HG02938 (cell line): ENCODE results near the gene CHRM4.
A peak's percentile ranks its signal among the peaks of the same experiment; 100 is the strongest.

Experiments
- ATAC-seq: cut with Tn5 transposase; IDR thresholded peaks from one replicate; pipeline ENCODE4 v1.9.1; 2021; ENCODE audit warnings: mild to moderate bottlenecking, moderate library complexity; ENCODE audit not compliant: unreplicated experiment

The CHRM4 gene

GRCh38 chr11:46350695-46351094, 40.9 kb downstream of the CHRM4 start:
- no peak for ATAC-seq

- no peak for ATAC-seq
These were observed 42.8 kb downstream of the CHRM4 start for GRCh38 chr11:46348566-46349401.

GRCh38 chr11:46347637-46348311, 43.8 kb downstream of the CHRM4 start:
- ATAC-seq: no peak

DNA sequence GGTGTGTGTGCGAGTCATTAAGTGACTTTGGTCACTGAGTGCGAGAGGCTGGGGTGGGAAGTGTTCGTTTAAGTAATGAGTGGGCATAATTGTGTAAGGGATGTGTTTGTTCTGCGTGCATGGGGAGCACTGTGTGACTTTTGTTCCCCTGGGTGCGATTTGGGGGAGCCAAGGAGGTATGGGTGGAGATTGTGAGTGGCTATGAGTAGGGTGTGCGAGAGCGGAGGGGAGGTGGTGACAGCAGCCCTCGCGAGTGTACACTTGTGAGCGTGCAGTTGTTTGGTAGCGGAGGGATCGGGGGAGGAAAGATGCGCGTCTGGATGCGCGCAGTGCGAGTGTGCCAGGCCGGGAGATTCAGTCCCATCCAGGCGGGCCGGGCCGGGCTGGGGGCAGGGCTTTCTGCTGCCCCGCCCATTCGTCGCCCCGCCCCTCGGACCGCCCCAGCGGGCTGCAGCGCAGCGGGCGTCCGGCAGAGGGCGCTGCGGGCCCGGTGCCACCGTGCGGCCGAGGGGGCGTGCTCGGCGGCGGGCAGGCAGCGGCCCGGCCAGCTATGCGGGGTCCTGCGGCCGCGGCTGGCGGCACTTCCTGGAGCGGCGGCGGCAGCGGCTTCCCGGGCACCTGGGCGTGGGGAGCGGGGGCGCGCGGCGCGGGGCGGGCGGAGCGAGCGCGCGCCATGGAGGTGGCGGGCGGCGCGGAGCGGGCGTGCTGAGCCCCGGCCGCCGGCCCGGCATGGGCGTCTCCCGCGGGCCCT, 44.5 kb downstream of the CHRM4 start, which contains the start of gene DGKZ:
Gene DGKZ (plus strand): TSS at position 578 of the 751 bp plus-strand sequence. CDS start 197 bp downstream, outside the sequence.
- ATAC-seq: peak; percentile 55

GRCh38 chr11:46345881-46346484, 45.6 kb downstream of the CHRM4 start:
- no peak for ATAC-seq

GRCh38 chr11:46345131-46345597, 46.4 kb downstream of the CHRM4 start:
- no peak for ATAC-seq

- no peak for ATAC-seq
These were observed 48.1 kb downstream of the CHRM4 start for GRCh38 chr11:46343520-46343919.

DNA sequence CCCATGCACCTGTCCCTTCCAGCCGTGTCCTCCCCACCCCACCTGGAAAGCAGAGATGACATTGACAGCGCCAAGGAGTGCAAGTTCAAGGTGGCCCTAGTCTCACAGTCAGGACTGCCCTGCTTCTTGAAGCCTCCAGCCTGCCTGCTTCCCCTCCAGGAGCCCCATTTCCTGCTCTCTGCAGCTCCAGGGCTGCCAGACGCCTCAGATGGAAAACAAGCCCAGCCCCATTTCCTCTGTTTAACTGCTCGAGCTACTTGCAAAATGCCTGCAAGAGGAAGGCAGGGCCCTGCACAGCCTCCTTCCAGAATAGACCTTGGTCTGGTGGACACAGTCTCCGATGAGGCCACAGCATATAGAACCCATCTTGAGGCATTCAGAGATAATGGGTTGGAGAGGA, 49.3 kb downstream of the CHRM4 start:
- no peak for ATAC-seq

DNA sequence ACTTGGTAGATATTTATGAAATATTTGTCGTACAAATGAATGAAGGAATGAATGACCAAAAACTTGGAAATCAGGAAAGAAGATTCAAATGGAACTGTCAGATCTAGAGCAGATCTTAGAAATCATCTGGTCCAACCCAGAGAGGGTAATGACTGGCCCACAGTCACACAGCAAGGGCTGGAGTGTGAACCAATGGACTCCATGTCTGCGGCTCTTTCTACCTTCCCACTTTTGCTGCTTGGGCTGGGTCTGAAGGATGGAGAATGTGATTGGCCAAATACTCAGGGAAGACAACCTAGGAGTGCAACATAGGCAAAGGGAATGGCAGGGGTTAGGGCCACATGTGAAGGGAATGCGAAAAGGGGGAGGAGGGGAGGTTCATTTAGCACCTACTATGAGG, 50.1 kb downstream of the CHRM4 start:
- ATAC-seq: no peak

- ATAC-seq: no peak
These were observed 51.8 kb downstream of the CHRM4 start for GRCh38 chr11:46339816-46340215.

GRCh38 chr11:46338988-46339666, 52.4 kb downstream of the CHRM4 start:
- no peak for ATAC-seq

- ATAC-seq: no peak
These were observed 53.0 kb downstream of the CHRM4 start for GRCh38 chr11:46338636-46338987.

GRCh38 chr11:46337626-46338345, 53.8 kb downstream of the CHRM4 start:
- ATAC-seq: no peak

DNA sequence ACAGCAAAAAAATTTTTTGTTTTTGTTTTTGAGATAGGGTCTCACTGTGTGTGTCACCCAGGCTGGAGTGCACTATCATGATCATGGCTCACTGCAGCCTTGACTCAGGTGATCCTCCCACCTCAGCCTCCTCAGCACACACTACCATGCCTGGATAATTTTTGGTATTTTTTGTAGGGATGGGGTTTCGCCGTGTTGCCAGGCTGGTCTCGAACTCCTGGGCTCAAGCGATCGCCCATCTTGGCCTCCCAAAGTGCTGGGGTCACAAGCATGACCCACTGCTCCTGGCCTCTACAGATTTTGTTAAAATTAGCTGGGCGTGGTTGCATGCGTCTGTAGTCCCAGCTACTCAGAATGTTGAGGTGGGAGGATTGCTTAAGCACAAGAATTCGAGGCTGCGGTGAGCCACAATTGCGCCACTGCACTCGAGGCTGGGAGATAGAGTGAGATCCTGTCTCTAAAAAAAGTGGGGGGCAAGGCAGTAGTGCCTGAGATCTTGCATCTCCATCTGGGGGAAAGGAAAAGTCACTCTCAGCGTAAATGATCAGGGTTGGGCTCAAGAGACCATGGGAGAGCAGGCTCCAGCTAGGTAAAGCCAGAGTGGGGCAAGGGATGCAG, 54.9 kb downstream of the CHRM4 start:
- ATAC-seq: no peak

DNA sequence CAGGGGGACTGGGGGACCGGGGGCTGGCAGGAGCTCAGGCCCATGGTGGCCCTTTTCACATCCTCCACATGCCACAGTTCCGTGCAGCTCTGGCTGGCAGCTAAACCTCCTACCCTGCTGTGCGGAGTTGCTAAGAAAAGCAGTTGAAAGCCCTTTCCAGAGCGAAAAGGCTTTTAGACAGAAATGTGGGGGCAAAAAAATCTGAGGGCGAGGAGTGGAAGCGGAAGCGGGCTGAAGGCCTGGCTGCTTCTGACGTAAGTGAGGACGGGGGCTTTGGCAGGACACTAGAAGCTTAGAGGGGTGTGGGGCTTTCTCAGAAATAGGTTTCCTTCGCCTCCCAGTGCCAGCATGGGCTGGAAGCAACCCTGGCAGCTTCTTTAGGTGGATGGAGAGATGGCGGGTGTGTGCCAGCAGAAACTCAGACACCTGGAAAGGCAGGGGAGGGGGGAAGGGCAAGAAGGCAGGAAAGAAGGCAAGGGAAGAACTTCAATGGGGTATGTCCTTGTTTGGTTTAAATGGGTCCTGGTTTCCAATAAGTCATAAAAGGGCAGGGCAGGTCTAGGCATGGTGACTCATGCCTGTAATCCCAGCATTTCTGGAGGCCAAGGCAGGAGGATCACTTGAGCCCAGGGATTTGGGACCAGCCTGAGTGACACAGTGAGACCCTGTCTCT, 55.5 kb downstream of the CHRM4 start:
- no peak for ATAC-seq

GRCh38 chr11:46335271-46335670, 56.3 kb downstream of the CHRM4 start:
- no peak for ATAC-seq

DNA sequence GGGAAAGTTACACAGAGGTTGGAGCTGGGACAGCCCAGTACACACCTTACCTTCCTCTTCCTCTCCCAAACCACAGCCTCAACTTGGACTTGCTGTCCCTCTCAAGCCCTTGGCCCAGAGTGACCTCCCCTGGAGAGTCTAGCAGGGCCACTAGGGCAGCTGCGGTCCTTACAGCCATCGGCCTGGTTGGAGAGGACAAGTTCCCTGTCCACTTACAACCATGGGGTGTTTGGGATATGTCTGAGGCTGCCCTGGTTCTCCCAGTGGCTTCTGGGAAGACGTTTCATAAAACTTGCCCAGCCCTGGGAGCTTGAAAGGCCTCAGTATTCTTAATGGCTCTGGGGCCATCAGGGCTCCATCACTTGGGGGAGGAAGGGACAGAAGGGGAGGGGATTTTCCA, 57.4 kb downstream of the CHRM4 start:
- no peak for ATAC-seq
